GM06990 (cell line): Measurements from ENCODE around the gene WNT7B.

Source experiments
- DNase-seq: peaks from one replicate; pipeline ENCODE4 v3.0.0-alpha.2; 2011; ENCODE audit not compliant: insufficient read length; ENCODE audit errors: extremely low read depth
- H3K27me3 ChIP-seq: replicated peaks from 2 replicates; pipeline ENCODE4 v1.6.0; 2011; ENCODE audit warnings: low read length; ENCODE audit not compliant: control insufficient read depth, insufficient read depth
- H3K36me3 ChIP-seq: 2 replicates; pipeline ENCODE4 v1.5.1; 2011; ENCODE audit warnings: low read length; ENCODE audit not compliant: control insufficient read depth, insufficient read depth
- H3K4me3 ChIP-seq: replicated peaks from 2 replicates; pipeline ENCODE4 v1.5.1; 2011; ENCODE audit warnings: low read depth, mild to moderate bottlenecking, control low read depth, low read length
- TF ChIP-seq, protein P1 (sequence below): IDR thresholded peaks from 2 replicates; pipeline ENCODE4 v1.5.1; 2011; ENCODE audit warnings: low read length, control low read depth, mild to moderate bottlenecking, inconsistent platforms; ENCODE audit not compliant: insufficient read depth, poor library complexity, severe bottlenecking

WNT7B gene

DNA sequence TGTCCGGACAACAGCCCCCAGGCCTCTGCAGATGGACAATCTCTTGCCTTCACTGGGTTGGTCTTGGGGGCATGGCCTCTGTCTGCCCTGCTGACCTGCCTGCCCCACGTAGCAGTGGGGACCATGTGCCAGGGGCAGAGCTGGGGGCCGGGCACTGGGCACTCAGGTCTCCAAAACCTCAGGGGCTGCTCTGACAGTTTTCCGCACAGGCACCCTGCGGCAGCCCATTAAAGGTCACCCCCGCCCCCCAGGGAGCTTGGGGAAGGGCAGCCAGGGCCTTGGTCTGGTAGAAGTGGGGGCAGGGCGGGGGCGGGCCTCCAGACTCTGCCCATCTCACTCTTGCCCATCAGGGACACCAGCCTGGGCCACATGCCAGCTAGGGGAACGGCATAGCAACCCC lies 49.9 kb downstream of the WNT7B start:
- no peaks in the 10 kb centered on the region; the same call in none of the 2 replicates for H3K27me3 ChIP-seq
- no peak overlapping the region for H3K4me3 ChIP-seq
- no peak for DNase-seq
- H3K36me3 ChIP-seq, result no peaks in the 10 kb centered on the region
- TF ChIP-seq, protein P1, sequence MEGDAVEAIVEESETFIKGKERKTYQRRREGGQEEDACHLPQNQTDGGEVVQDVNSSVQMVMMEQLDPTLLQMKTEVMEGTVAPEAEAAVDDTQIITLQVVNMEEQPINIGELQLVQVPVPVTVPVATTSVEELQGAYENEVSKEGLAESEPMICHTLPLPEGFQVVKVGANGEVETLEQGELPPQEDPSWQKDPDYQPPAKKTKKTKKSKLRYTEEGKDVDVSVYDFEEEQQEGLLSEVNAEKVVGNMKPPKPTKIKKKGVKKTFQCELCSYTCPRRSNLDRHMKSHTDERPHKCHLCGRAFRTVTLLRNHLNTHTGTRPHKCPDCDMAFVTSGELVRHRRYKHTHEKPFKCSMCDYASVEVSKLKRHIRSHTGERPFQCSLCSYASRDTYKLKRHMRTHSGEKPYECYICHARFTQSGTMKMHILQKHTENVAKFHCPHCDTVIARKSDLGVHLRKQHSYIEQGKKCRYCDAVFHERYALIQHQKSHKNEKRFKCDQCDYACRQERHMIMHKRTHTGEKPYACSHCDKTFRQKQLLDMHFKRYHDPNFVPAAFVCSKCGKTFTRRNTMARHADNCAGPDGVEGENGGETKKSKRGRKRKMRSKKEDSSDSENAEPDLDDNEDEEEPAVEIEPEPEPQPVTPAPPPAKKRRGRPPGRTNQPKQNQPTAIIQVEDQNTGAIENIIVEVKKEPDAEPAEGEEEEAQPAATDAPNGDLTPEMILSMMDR, result no peak

DNA sequence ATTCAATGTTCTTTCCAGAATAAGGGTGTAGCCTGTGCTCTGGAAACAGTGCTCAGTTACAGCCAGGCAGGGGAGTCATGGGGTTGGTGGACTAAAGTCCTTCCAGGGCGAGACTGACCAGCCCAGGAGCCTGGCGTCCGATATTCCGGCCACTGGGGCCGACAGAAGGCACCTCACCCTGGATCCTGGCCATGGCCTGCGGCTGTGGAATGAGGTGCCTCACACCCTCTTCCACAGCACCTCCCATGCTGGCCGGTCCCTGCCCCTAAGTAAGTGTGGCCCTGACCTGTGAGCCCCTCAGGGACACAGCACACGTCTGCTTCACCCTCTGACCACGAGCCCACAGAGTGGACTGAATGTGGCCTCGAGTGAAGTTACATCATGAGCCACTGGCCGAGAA lies 50.5 kb downstream of the WNT7B start:
- Histone ChIP-seq H3K4me3 (no peak overlapping the region), H3K36me3 (no peaks in the 10 kb centered on the region), H3K27me3 (no peaks in the 10 kb centered on the region; the same call in none of the 2 replicates)
- DNase-seq, result no peak
- TF ChIP-seq, protein P1, result no peak

DNA sequence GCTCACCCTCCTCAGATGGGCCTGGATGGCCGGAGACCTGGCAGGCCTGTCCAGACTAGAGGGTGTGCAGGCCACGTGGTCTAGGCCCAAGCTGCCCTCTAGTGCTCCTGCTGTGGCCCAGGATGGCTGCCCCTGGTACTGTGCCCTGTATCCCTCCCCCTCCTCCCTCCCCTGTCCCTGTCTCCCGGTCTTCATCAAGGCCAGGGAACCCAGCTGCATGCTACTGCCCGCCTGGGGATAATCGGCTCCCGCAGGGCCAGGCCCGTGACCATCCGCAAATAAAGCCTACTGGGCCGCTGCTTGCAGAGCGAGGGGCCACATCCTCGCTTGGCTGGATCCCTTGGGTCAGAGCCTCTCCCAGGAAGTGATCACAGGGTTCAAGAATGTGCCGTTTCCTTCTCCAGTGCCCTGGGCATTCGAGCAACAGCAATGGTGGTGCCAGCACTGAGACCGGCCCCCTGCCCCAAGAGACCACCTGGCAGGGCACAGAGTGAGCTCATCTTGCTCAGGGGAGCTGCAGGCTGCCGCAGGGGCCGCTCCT lies 51.1 kb downstream of the WNT7B start:
- TF ChIP-seq, protein P1, result no peak
- DNase-seq, result no peak

DNA sequence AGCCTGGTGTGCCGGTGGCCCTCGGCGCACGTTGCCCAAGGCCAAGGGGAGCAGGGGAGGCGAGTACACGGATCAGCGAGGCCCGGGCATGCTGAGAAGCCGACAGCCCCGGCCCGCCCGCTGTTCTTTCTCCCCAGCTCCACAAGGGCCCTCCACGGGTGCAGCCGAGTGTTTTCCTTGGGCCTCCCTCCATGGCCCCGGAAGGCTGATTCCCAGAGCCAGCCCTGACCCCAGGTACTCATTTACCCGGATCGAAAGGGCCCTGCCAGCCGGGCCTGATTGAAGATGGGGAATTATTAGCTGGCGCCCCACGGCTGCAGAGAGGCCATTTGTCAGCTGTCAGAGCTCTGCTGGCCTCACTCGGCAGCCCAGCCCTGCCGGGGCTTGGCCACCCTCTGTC lies 53.1 kb downstream of the WNT7B start:
- no peaks in the 10 kb centered on the region for H3K36me3 ChIP-seq
- H3K27me3 ChIP-seq, result no peaks in the 10 kb centered on the region; the same call in none of the 2 replicates
- H3K4me3 ChIP-seq, result no peak overlapping the region
- no peak for DNase-seq
- TF ChIP-seq, protein P1, result no peak

More for the DNA sequence above, 51.1 kb downstream of the WNT7B start:
- no peaks in the 10 kb centered on the region; the same call in none of the 2 replicates for H3K27me3 ChIP-seq
- H3K4me3 ChIP-seq, result no peak overlapping the region
- no peaks in the 10 kb centered on the region for H3K36me3 ChIP-seq

DNA sequence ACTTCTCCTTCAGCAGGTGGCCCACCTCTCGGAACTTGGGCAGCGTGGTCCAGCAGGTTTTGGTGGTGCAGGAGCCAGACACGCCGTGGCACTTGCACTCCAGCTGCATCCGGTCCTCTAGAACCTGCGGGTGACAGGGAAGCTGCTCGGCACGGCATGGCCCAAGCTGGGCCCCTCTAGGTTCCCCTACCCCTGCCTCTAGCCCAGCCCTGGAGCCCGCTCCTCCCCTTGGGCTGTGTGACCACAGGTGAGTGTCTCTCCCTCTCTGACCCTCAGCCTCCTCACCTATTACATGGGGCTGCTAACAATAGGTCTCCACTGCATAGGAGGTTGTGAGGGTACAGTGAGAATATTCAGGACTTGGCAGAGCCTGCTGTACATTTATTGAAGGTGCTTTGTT lies 53.8 kb downstream of the WNT7B start:
- no peaks in the 10 kb centered on the region for H3K36me3 ChIP-seq
- TF ChIP-seq, protein P1, result no peak
- H3K27me3 ChIP-seq, result no peaks in the 10 kb centered on the region; the same call in 1 of the 2 replicates
- H3K4me3 ChIP-seq, result no peak overlapping the region
- no peak for DNase-seq

DNA sequence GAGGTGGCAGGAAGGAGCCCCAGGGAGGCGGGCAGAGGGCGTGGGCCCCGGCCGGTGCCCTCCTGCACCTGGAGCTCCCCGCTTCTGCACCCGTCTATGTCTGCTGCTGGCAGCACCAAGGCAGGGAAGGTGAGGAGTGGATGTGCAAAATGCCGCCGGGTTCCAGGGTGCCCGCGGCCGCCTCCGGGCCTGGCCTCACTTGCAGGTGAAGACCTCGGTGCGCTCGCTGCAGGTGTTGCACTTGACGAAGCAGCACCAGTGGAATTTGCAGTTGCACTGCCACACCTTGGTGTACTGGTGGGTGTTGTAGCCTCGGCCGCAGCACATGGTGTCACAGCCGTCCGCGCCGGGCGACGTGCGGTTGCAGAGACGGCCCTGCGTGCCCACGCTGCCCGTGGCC lies 54.3 kb downstream of the WNT7B start:
- no peaks in the 10 kb centered on the region for H3K36me3 ChIP-seq
- TF ChIP-seq, protein P1, result no peak
- H3K27me3 ChIP-seq, result no peaks in the 10 kb centered on the region; the same call in 1 of the 2 replicates
- DNase-seq, result no peak
- no peak overlapping the region for H3K4me3 ChIP-seq
